ENCODE data around the gene EFNA5. TPM values are rescaled to one million over a fixed set of nuclear protein-coding genes. Genes with fewer than 3 reads are reported as not detected.
A peak's percentile ranks its signal among the peaks of the same experiment; 100 is the strongest.

Gene EFNA5
- total and polyA plus RNA-seq, 10 of the 15 experiments (the other 5 are each of a cell fraction or from before 2014, with no cell fraction given), result 0.19 to 12.6 (median 3.9) TPM

DNA sequence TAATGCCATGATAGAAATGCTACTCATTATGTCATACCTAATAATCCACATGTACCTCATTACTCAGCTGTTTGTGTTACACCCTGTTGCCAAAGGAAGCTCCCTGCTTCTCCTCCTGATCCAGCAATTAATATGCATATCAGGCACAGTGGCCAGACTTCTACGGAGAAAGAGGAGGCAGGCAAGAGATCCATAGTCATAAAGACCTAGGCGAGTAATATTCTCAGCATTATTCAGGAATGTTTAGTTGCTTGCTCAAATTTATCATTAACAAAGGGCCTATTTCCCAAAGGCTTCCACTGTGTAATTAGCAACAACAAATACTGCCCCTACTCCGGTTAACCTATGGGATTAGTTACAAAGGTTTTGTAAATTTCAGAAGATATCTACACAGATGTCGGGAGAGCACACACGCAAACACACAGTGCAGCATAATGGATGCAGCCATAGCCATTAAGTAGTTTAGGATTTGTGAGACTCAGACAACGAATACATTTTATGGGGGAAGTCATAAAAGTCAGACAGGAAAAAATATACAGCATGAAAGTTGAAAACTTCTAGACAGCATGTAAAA is 192.6 kb downstream of the EFNA5 start:
- in situ Hi-C loops (cut with MboI), result no loop called here
- Histone ChIP-seq H3K4me3 (no peak overlapping the region), H3K79me2 (ENCODE audit: control insufficient read depth, insufficient read depth, low read length) (peaks cover 2% of the 10 kb centered on the region), H3K9me3 (replicated peaks; ENCODE audit: control insufficient read depth, insufficient read depth, low read length) (no peaks in the 10 kb centered on the region), H3K27me3 (replicated peaks in 1 of 2; ENCODE audit: control insufficient read depth in 2 of 2, insufficient read depth in 2 of 2, low read length in 1 of 2) (no peaks in the 10 kb centered on the region), H3K9ac (ENCODE audit: control insufficient read depth, insufficient read depth, low read length) (no peak overlapping the region), H3K27ac (ENCODE audit: control insufficient read depth, insufficient read depth) (no peak overlapping the region), H3K4me2 (ENCODE audit: control insufficient read depth, insufficient read depth) (no peak overlapping the region; the same call in 1 of the 2 replicates), H4K20me1 (ENCODE audit: control insufficient read depth, insufficient read depth) (no peaks in the 10 kb centered on the region), H2AFZ (ENCODE audit: control insufficient read depth, low read depth, low read length) (no peak overlapping the region), H3K4me1 (ENCODE audit: control insufficient read depth, insufficient read depth, low read length) (peaks cover 23% of the 10 kb centered on the region), H3K36me3 (ENCODE audit: control insufficient read depth in 2 of 2, insufficient read depth in 2 of 2, low read length in 1 of 2) (no peaks in the 10 kb centered on the region)
- BruUV-seq (replicated peaks), result no TSS peak
- TF ChIP-seq ATF7 (IDR thresholded peaks at IDR 0.05; ENCODE audit: low read depth) (no peak; the same call in 1 of the 2 replicates), MEF2B (IDR thresholded peaks at IDR 0.05; ENCODE audit: partially characterized antibody, poor library complexity, severe bottlenecking) (no peak), HDAC6 (IDR thresholded peaks at IDR 0.05; ENCODE audit: unreplicated experiment) (no peak), IKZF2 (IDR thresholded peaks at IDR 0.05) (0 out of 4 replicates have a peak, but pooled peaks of 1 of the 2 experiments have one; percentile 15), ASH2L (IDR thresholded peaks at IDR 0.05; ENCODE audit: borderline replicate concordance, low read depth) (no peak), GABPA (IDR thresholded peaks at IDR 0.05; ENCODE audit: low read depth) (no peak), EED (IDR thresholded peaks at IDR 0.05; ENCODE audit: low read depth) (no peak)
- ChIA-PET SMC1A (ENCODE audit: uncharacterized antibody, unreplicated experiment) (interaction anchor here (0.6 to 4.6 kb wide), 11 partner anchors 9 to 141 kb away, joined by 3 to 53 read pairs (median 4); no protein-coding TSS in a partner anchor), POLR2A (no interaction called here), CTCF (interaction anchor here (0.9 to 1.0 kb wide), 2 partner anchors 24 to 94 kb away, joined by 3 to 4 read pairs; no protein-coding TSS in a partner anchor), RAD21 (ENCODE audit: unreplicated experiment) (interaction anchor here (1.4 to 5.4 kb wide), 5 partner anchors 16 to 113 kb away, joined by 10 to 40 read pairs (median 11); no protein-coding TSS in a partner anchor)
- ATAC-seq (no peak), DNase-seq (ENCODE audit: low read depth, low spot score) (no peak), FAIRE-seq (no peak)
- 95% methylated on average over 6 of the region's 6 CpGs for WGBS (ENCODE audit: insufficient coverage, insufficient replicate concordance, low lambda C conversion rate, missing lambda C conversion rate)
- intact Hi-C loops (cut with micrococcal nuclease; ENCODE audit: unreplicated experiment), result loop anchor here (5.0 kb wide), 2 partner anchors 191 to 194 kb away; partner anchors contain the start of gene EFNA5
